NT2/D1 (cell line): ENCODE measurements around the gene SLC1A7.

Experiments
- SUZ12 ChIP-seq: IDR thresholded peaks from 2 replicates; pipeline ENCODE4 v1.6.1; 2011; ENCODE audit not compliant: insufficient read length, insufficient read depth; ENCODE audit errors: extremely low read depth
- YY1 ChIP-seq: IDR thresholded peaks from 2 replicates; pipeline ENCODE4 v1.6.1; 2011; ENCODE audit not compliant: insufficient read length, insufficient read depth
- ZNF274 ChIP-seq: IDR thresholded peaks from 2 replicates; pipeline ENCODE4 v1.6.1; 2011; ENCODE audit warnings: mild to moderate bottlenecking, low read depth, low read length

DNA sequence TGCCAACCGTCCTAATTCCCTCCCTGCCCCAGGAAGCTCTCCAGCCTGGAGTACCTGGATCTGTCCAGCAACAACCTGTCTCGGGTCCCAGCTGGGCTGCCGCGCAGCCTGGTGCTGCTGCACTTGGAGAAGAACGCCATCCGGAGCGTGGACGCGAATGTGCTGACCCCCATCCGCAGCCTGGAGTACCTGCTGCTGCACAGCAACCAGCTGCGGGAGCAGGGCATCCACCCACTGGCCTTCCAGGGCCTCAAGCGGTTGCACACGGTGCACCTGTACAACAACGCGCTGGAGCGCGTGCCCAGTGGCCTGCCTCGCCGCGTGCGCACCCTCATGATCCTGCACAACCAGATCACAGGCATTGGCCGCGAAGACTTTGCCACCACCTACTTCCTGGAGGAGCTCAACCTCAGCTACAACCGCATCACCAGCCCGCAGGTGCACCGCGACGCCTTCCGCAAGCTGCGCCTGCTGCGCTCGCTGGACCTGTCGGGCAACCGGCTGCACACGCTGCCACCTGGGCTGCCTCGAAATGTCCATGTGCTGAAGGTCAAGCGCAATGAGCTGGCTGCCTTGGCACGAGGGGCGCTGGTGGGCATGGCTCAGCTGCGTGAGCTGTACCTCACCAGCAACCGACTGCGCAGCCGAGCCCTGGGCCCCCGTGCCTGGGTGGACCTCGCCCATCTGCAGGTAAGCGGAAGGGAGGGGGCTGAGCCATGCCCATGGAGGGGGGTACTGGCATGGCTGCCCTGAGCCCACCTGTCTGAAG, 63.9 kb downstream of the SLC1A7 start:
- no peak for TF ChIP-seq YY1
- TF ChIP-seq ZNF274 = no peak
- no peak for TF ChIP-seq SUZ12
